ENCODE measurements around the gene MXI1.
A peak's percentile ranks its signal among the peaks of the same experiment; 100 is the strongest.

The MXI1 gene

DNA sequence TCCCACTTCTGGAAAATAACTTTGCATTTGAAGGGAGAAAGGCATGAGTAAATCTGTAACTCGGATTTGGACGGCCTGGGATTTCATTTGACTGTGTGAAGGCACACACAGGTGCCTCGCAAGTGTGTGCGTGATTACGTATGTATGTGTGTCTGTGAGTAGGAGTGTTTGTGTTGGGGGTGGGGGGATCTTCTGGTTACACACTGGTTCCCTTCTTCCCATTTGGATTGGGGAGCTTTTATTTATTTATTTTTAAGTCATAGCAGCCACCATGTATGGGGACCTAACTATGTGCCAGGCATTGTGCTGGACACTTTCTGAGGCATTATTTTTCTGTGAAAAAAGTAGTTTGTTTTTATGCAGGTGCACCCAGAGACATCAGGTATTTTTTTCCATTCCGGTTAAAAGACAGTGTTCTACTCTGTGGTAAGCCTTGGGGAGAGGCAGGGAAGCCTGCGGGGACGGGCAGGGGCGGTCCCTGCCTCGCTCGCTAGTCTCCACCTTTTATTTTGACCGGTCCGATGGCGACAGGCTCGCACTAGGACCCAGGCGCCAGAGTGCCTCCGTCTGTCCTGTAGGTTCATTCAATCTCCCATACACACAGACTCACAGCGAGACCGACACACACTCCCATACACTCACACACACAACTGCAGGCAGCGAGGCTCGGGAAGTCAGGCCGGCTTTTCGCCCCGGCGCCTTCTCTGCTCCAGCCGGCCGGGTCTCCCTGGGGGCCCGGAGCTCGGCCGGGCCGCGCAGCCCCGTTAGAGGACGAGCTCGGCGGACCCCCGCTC, at the start of gene MXI1:
TSS of gene MXI1 (plus strand) at position 595 of the 794 bp plus-strand sequence. CDS start 204 bp downstream, outside the sequence.
- DNase-seq = peak; percentile 55

DNA sequence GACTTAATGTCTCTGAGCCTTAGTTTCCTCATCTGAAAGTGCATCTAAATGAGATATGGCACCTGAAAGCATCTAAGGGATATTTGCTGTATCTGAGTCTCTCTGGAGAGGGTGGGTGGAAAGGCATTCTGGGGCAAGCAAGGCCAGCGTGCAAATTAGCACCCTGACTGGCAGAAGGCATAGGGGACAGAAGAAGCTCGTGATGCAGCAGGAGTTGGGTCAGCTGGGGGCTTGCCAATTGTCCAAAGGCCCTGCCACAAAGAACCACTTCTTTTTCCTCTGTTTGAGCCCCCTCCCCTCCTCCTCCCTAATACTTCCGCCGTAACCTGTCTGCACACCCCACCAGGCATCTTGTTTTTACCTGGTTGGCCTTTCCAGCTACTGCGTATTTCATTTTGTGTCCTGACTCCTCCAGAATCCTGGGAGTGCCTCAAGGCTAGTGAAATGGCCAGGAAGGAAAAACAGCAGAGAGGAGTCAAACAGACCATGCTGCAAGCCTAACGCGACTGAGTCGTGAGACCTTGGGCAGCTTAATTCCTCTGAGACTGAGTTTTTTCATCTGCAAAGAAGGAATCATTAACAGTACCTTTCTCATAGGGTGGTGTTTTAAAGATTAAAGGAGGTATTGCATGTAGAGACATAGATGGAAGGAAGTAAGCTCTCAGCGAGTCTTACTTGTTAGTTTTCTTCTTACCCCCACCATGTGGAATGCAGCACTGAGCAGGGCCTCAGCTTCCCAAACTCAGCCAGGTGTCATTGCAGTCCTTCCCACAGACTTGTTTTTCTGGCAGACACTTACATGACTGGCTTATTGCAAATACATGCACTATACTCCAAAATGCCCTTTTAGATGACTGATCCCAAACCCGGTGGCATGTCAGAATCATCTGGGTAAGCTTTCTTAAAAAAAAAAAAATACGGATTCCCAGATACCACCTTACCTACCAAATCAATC, 49.1 kb upstream of the MXI1 start:
- DNase-seq = no peak

GRCh38 chr10:110160081-110160480, 47.3 kb upstream of the MXI1 start:
- no peak for DNase-seq

GRCh38 chr10:110160522-110160921, 46.9 kb upstream of the MXI1 start:
- DNase-seq = no peak

GRCh38 chr10:110162741-110163145, 44.7 kb upstream of the MXI1 start:
- no peak for DNase-seq

DNA sequence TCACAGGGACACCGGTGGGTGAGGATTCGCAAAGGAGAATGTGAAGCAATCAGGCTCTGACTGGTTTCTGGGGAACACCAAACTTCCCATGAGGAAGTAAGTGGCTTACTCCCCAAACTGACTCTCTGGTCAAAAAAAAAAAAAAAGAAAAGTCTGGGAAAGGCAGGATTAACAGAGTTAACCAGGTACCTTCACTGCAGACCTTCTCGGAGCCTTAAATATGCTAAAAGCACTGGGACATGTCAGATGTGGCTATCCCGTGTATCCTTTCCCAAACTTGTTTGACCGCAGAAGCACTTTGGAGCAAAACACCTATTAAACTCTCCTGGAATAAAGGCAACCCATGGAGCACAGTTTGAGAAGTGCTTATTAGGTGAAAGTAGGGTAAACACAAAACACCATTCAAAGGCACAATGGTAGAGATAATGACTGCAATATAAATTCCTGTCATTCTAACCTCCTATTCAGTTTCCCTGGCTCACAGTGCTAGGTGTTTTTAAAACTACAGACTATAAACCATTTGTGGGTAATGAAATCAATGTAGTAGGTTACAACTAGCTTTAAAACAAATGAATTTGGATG, 44.1 kb upstream of the MXI1 start:
- no peak for DNase-seq

- no peak for DNase-seq
These were observed 43.6 kb upstream of the MXI1 start for GRCh38 chr10:110163841-110164240.

GRCh38 chr10:110165239-110165638, 42.2 kb upstream of the MXI1 start:
- DNase-seq = no peak

GRCh38 chr10:110167149-110167548, 40.3 kb upstream of the MXI1 start:
- no peak for DNase-seq

DNA sequence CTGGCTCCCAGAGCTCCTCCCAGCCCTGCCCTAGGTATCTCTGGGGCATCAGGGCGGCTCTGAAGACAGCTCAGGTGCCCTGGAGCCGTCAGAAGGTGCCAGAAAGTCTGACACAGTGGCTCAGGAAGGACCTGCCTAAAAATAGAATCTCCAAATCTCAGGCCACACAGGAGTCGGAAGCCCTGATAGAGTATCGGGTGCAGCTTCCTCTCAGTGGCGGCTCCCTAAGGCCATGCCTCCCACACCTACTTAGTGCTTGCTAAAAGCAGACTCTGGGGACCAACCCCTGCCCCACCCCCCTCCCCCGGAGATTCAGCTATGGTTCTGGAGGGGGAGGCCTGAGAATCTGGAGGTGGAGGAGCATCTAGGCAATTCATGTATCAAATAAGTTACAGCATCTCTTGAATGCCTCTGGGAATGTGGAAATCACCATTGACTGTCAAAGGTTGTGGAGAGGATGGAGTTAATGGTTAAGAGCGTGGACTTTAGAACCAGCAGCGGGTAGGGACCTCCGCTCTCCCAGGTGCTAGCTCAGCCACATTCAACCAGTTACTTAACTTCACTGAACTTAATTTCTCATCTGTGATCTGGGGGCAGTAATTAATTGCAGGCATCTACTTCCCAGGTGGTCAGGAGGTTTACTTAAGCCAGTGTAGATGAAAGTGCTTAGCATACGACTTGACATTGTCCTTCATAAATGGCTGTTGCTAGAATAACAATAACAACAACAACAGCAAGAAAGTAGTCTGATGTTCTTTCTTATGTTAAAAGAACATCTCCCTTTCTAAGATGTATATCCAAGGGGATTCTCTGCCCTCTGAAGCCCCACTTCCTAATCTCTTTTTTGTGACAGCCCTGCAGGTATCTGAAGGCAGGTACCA, 38.6 kb upstream of the MXI1 start:
- DNase-seq = no peak

DNA sequence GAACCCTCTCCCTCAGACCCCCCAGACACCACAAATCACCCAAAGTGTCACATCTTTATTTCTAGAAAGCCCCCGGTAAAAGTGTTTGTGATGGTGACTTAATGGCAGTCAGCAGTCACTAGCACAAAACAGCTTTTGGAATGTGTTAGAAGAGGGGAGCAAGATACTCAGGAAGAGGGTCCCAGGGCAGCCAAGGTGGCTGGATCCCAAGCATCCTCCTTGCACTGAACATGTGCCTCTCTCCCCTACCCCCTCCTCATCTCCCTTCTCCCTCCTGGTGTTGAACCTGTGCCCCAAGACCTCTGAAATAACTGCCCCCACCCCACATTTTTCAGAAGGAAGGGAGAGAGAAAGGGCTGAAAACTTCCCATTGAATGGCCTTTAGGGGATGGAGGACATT, 37.8 kb upstream of the MXI1 start:
- no peak for DNase-seq

GRCh38 chr10:110170142-110170971, 37.0 kb upstream of the MXI1 start:
- no peak for DNase-seq

GRCh38 chr10:110171032-110171431, 36.4 kb upstream of the MXI1 start:
- no peak for DNase-seq

GRCh38 chr10:110172155-110172554, 35.2 kb upstream of the MXI1 start:
- no peak for DNase-seq

- DNase-seq = no peak
These were observed 33.2 kb upstream of the MXI1 start for GRCh38 chr10:110174201-110174600.

GRCh38 chr10:110174816-110175215, 32.6 kb upstream of the MXI1 start:
- DNase-seq = no peak

- no peak for DNase-seq
These were observed 32.0 kb upstream of the MXI1 start for GRCh38 chr10:110175406-110175805.

DNA sequence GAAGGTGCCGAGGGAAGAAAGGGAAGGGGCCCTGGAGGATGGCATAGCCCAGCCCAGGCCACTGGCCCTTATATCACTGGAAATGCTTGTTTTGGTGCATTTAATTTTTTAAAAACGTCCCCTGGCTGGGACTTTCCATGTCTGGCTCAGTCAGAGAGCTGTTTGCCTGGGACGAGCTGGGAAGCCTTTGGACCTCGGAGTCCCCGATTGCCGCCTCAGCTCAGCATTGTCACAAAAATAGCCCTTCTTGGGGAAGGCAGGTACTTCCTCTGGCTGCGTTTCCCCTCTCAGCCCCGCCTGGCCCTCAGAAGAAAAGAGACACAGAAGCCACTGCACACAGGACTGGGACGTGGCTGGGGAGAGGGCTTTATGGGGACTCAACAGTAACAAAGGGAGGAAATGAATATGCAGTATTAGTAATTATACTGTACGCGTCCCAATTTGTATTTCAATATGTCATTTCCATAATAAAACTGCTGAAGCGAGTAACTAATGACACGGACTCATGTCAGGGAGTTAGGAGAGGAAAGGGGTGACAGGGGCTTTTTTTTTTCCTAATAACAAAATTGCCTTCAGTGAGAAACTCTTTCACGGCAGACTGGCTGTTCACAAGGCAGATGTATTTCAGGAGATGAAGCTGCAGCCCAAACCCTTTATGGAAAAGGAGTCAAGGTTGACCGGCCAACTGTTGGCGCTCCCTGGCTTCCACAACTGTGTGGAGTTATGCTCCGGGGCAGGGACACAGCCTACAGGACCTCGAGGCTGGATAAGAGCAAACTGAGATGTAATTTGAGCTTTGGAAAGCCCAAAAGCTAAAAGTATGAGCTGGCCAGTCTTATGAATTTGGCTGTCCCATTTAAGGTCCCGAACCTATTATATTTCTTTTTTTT, 31.0 kb upstream of the MXI1 start:
- DNase-seq = no peak

GRCh38 chr10:110179220-110179619, 28.2 kb upstream of the MXI1 start:
- no peak for DNase-seq

DNA sequence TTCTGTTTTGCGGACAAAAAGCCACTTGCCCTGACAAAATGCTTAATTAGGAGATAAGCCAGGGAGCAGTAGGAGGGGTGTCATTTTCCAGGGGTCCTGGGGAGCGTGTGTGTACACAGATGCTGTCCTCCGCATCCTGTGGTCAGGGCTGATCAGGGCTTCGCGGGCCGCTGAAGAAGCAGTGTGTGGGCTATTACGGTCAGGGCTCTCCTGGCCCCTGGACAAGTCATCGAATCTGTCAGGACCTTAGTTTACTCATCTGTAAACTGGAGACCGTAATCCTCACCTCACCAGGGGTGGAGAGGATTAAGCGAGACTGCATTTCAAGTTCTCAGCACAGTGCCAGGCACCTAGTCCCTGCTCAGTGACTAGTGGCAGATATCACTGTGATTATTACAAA, 26.0 kb upstream of the MXI1 start:
- DNase-seq = no peak
